ENCODE results near the gene GGT6.

GRCh38 chr17:4548061-4548461 lies 12.3 kb downstream of the GGT6 start:
- TF ChIP-seq CTCF (IDR thresholded peaks at IDR 0.05) (no peak), POLR2A (IDR thresholded peaks at IDR 0.05) (no peak)
